ENCODE measurements around the gene ABLIM1.

The ABLIM1 gene

DNA sequence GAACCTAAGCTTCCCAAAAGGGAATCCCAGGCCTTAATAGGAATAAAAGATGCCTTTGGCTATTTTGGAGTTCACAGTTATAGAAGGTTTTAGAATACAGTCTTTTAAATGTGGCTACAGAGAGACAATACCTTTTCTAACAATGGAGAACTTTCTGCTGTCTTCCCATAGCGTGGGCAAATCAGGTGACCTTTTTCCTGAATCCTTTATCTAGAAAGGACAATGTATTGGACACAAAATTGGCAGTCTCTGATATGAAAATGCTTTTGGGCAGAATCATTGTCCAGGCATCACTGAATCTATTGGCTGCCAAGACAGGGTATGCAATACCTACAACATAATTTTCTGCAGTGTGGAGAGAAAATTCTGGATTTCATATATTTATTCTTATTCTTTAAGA lies 7.8 kb upstream of the ABLIM1 start:
- peaks cover 6% of the 10 kb centered on the region; the same call in 1 of the 2 replicates for H3K27me3 ChIP-seq (ENCODE audit: low read depth, low read length)
- H4K20me1 ChIP-seq (ENCODE audit: insufficient read depth, low read length), result no peaks in the 10 kb centered on the region
- H3K9ac ChIP-seq (ENCODE audit: low read length), result no peak overlapping the region
- no peak overlapping the region for H3K4me2 ChIP-seq (ENCODE audit: low read length)
- H3K4me1 ChIP-seq (ENCODE audit: low read length), result no peaks in the 10 kb centered on the region
- H3K9me3 ChIP-seq (ENCODE audit: insufficient read depth, low read length), result no peaks in the 10 kb centered on the region
- no peak overlapping the region for H3K4me3 ChIP-seq (ENCODE audit: low read length)
- no peak overlapping the region for H2AFZ ChIP-seq (ENCODE audit: low read depth, low read length)
- TF ChIP-seq, protein P1, sequence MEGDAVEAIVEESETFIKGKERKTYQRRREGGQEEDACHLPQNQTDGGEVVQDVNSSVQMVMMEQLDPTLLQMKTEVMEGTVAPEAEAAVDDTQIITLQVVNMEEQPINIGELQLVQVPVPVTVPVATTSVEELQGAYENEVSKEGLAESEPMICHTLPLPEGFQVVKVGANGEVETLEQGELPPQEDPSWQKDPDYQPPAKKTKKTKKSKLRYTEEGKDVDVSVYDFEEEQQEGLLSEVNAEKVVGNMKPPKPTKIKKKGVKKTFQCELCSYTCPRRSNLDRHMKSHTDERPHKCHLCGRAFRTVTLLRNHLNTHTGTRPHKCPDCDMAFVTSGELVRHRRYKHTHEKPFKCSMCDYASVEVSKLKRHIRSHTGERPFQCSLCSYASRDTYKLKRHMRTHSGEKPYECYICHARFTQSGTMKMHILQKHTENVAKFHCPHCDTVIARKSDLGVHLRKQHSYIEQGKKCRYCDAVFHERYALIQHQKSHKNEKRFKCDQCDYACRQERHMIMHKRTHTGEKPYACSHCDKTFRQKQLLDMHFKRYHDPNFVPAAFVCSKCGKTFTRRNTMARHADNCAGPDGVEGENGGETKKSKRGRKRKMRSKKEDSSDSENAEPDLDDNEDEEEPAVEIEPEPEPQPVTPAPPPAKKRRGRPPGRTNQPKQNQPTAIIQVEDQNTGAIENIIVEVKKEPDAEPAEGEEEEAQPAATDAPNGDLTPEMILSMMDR (IDR thresholded peaks at IDR 0.05; ENCODE audit: low read depth, low read length), result no peak
- TF ChIP-seq EZH2phosphoT487 (IDR thresholded peaks at IDR 0.05; ENCODE audit: low read depth), result no peak
- H3K27ac ChIP-seq (ENCODE audit: low read length), result no peak overlapping the region
- no peaks in the 10 kb centered on the region for H3K36me3 ChIP-seq (replicated peaks; ENCODE audit: low read depth, low read length)
- H3K79me2 ChIP-seq (ENCODE audit: low read length), result no peaks in the 10 kb centered on the region

- Histone ChIP-seq H3K4me3 (ENCODE audit: low read length) (no peak overlapping the region), H2AFZ (ENCODE audit: low read depth, low read length) (no peak overlapping the region), H3K36me3 (replicated peaks; ENCODE audit: low read depth, low read length) (no peaks in the 10 kb centered on the region), H3K9ac (ENCODE audit: low read length) (no peak overlapping the region), H3K9me3 (ENCODE audit: insufficient read depth, low read length) (no peaks in the 10 kb centered on the region), H3K27me3 (ENCODE audit: low read depth, low read length) (peaks cover 6% of the 10 kb centered on the region; the same call in 1 of the 2 replicates), H4K20me1 (ENCODE audit: insufficient read depth, low read length) (no peaks in the 10 kb centered on the region), H3K4me2 (ENCODE audit: low read length) (no peak overlapping the region), H3K4me1 (ENCODE audit: low read length) (no peaks in the 10 kb centered on the region), H3K27ac (ENCODE audit: low read length) (no peak overlapping the region), H3K79me2 (ENCODE audit: low read length) (no peaks in the 10 kb centered on the region)
- TF ChIP-seq, protein P1 (IDR thresholded peaks at IDR 0.05; ENCODE audit: low read depth, low read length), result no peak
- no peak for TF ChIP-seq EZH2phosphoT487 (IDR thresholded peaks at IDR 0.05; ENCODE audit: low read depth)
These were observed 7.3 kb upstream of the ABLIM1 start for GRCh38 chr10:114665406-114665805.

DNA sequence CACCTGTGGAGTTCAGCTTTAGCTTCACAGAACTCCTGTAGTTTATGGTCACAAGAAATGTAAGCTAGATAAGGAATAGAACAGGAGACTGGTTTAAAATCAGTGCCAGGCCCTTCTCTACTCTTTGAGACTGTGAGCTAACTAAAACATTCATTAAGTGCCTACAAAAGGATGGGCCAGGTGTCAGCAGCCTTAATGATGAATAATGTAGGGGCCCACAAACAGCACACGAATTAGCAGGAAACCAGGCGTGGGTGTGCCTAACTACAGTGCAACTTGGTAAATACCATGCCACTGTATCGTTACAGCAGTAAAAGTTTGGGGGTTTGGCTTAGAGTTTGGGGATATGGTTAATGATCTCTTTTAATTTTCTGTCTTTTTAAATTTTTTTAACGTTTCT lies 6.1 kb upstream of the ABLIM1 start:
- Histone ChIP-seq H3K4me3 (ENCODE audit: low read length) (no peak overlapping the region), H2AFZ (ENCODE audit: low read depth, low read length) (no peak overlapping the region), H3K36me3 (replicated peaks; ENCODE audit: low read depth, low read length) (no peaks in the 10 kb centered on the region), H4K20me1 (ENCODE audit: insufficient read depth, low read length) (no peaks in the 10 kb centered on the region), H3K27me3 (ENCODE audit: low read depth, low read length) (peaks cover 6% of the 10 kb centered on the region; the same call in 1 of the 2 replicates), H3K9ac (ENCODE audit: low read length) (no peak overlapping the region), H3K9me3 (ENCODE audit: insufficient read depth, low read length) (no peaks in the 10 kb centered on the region), H3K79me2 (ENCODE audit: low read length) (no peaks in the 10 kb centered on the region), H3K27ac (ENCODE audit: low read length) (no peak overlapping the region), H3K4me2 (ENCODE audit: low read length) (no peak overlapping the region), H3K4me1 (ENCODE audit: low read length) (no peaks in the 10 kb centered on the region)
- no peak for TF ChIP-seq EZH2phosphoT487 (IDR thresholded peaks at IDR 0.05; ENCODE audit: low read depth)
- TF ChIP-seq, protein P1 (IDR thresholded peaks at IDR 0.05; ENCODE audit: low read depth, low read length), result no peak

GRCh38 chr10:114663626-114664025 lies 5.6 kb upstream of the ABLIM1 start:
- no peaks in the 10 kb centered on the region for H4K20me1 ChIP-seq (ENCODE audit: insufficient read depth, low read length)
- no peak overlapping the region for H2AFZ ChIP-seq (ENCODE audit: low read depth, low read length)
- H3K4me3 ChIP-seq (ENCODE audit: low read length), result no peak overlapping the region
- no peak for TF ChIP-seq EZH2phosphoT487 (IDR thresholded peaks at IDR 0.05; ENCODE audit: low read depth)
- TF ChIP-seq, protein P1 (IDR thresholded peaks at IDR 0.05; ENCODE audit: low read depth, low read length), result no peak
- H3K4me1 ChIP-seq (ENCODE audit: low read length), result no peaks in the 10 kb centered on the region
- H3K27me3 ChIP-seq (ENCODE audit: low read depth, low read length), result peaks cover 6% of the 10 kb centered on the region; the same call in 1 of the 2 replicates
- no peaks in the 10 kb centered on the region for H3K36me3 ChIP-seq (replicated peaks; ENCODE audit: low read depth, low read length)
- no peak overlapping the region for H3K9ac ChIP-seq (ENCODE audit: low read length)
- H3K27ac ChIP-seq (ENCODE audit: low read length), result no peak overlapping the region
- no peaks in the 10 kb centered on the region for H3K9me3 ChIP-seq (ENCODE audit: insufficient read depth, low read length)
- no peak overlapping the region for H3K4me2 ChIP-seq (ENCODE audit: low read length)
- H3K79me2 ChIP-seq (ENCODE audit: low read length), result no peaks in the 10 kb centered on the region
